Liver (tissue), 9 donors: ENCODE measurements around the gene MPZ. TPM values are rescaled to one million over a fixed set of nuclear protein-coding genes. Genes with fewer than 3 reads are reported as not detected.
A peak's percentile ranks its signal among the peaks of the same experiment; 100 is the strongest.

Source experiments
- DNase-seq: peaks from one replicate; pipeline ENCODE4 v3.0.0-alpha.2; 2017; ENCODE audit warnings: low spot score
- H3K27ac ChIP-seq, 2 donors: one replicate each; pipeline ENCODE4 v1.7.0; 2013; ENCODE audit warnings: inconsistent platforms in 2 of 2, low read length in 2 of 2, control low read depth in 1 of 2, low read depth in 1 of 2, mild to moderate bottlenecking in 1 of 2
- H3K27me3 ChIP-seq, 4 donors: one replicate each; pipeline versions ENCODE4 v1.6.1 to v1.7.0; 2013; ENCODE audit warnings: low read length in 3 of 4, inconsistent platforms in 1 of 4, mild to moderate bottlenecking in 1 of 4, moderate library complexity in 1 of 4; ENCODE audit not compliant: control insufficient read depth in 4 of 4, insufficient read depth in 4 of 4
- H3K36me3 ChIP-seq, 4 donors: one replicate each; pipeline versions ENCODE4 v1.6.1 to v1.7.0; 2013; ENCODE audit warnings: low read length in 3 of 4, mild to moderate bottlenecking in 3 of 4, low read depth in 1 of 4, moderate library complexity in 1 of 4; ENCODE audit not compliant: control insufficient read depth in 4 of 4, insufficient read depth in 3 of 4
- H3K4me1 ChIP-seq, 4 donors: one replicate each; pipeline versions ENCODE4 v1.6.1 to v1.7.0; 2013; ENCODE audit warnings: low read length in 3 of 4, mild to moderate bottlenecking in 3 of 4, moderate library complexity in 1 of 4; ENCODE audit not compliant: control insufficient read depth in 4 of 4, insufficient read depth in 4 of 4
- H3K4me3 ChIP-seq, 3 donors: one replicate each; pipeline versions ENCODE4 v1.6.1 to v1.7.0; 2013; ENCODE audit warnings: low read length in 3 of 3, control low read depth in 1 of 3, low read depth in 1 of 3, mild to moderate bottlenecking in 1 of 3
- H3K9ac ChIP-seq, 2 donors: one replicate each; pipeline ENCODE4 v1.7.0; 2013; ENCODE audit warnings: low read length in 2 of 2, mild to moderate bottlenecking in 2 of 2, moderate library complexity in 2 of 2, control low read depth in 1 of 2, low read depth in 1 of 2
- H3K9me3 ChIP-seq, 4 donors: one replicate each; pipeline versions ENCODE4 v1.6.1 to v1.7.0; 2013; ENCODE audit warnings: low read length in 3 of 4; ENCODE audit not compliant: control insufficient read depth in 4 of 4
- ATF3 ChIP-seq: IDR thresholded peaks from 2 replicates; pipeline ENCODE4 v1.6.1; 2016; ENCODE audit warnings: antibody characterized with exemption
- FOXA2 ChIP-seq: IDR thresholded peaks from 2 replicates; pipeline ENCODE4 v1.6.1; 2016; ENCODE audit warnings: antibody characterized with exemption
- GABPA ChIP-seq, 2 donors: IDR thresholded peaks in 1 of 2; conservative IDR thresholded peaks in 1 of 2; 2 replicates each; pipeline ENCODE4 v1.6.1; 2016; ENCODE audit warnings: antibody characterized with exemption in 2 of 2, mild to moderate bottlenecking in 1 of 2, moderate library complexity in 1 of 2
- MAX ChIP-seq: IDR thresholded peaks from 2 replicates; pipeline ENCODE4 v1.6.1; 2016; ENCODE audit warnings: antibody characterized with exemption
- NR2F2 ChIP-seq: IDR thresholded peaks from 2 replicates; pipeline ENCODE4 v1.6.1; 2016; ENCODE audit warnings: antibody characterized with exemption
- RAD21 ChIP-seq, 2 donors: IDR thresholded peaks; 2 replicates each; pipeline ENCODE4 v1.6.1; 2016; ENCODE audit warnings: antibody characterized with exemption in 2 of 2, mild to moderate bottlenecking in 2 of 2
- REST ChIP-seq: IDR thresholded peaks from 2 replicates; pipeline ENCODE4 v1.6.1; 2016; ENCODE audit warnings: antibody characterized with exemption, mild to moderate bottlenecking
- TAF1 ChIP-seq: conservative IDR thresholded peaks from 2 replicates; pipeline ENCODE4 v1.6.1; 2016; ENCODE audit warnings: antibody characterized with exemption, mild to moderate bottlenecking
- YY1 ChIP-seq: IDR thresholded peaks from 2 replicates; pipeline ENCODE4 v1.6.1; 2016; ENCODE audit warnings: antibody characterized with exemption, mild to moderate bottlenecking
- ZBTB33 ChIP-seq: IDR thresholded peaks from 2 replicates; pipeline ENCODE4 v1.6.1; 2016; ENCODE audit warnings: antibody characterized with exemption
- WGBS: extraction: QIAGEN DNeasy Blood & Tissue Kit; methylation state at CpG from one replicate; pipeline ENCODE4 v1.1.7; 2013; 5-methylcytosine and 5-hydroxymethylcytosine counted together
- polyA plus RNA-seq, 2 donors: library from polyadenylated mRNA; stranded (reverse) in 1 of 2; unstranded in 1 of 2; fragments of 200-250 nt in 1 of 2; fragments of >200 nt in 1 of 2; fragmentation: Nextera tagmentation in 1 of 2; extraction: Ambion mirVana in 1 of 2; gene quantifications; one replicate each; pipeline versions ENCODE4 v1.2.1 to v1.2.3, GENCODE V29; 2013 to 2015
- total RNA-seq, 2 donors: library from RNA; depleted of rRNA; stranded (reverse); fragments of >200 nt; gene quantifications; one replicate each; pipeline ENCODE4 v1.2.3, GENCODE V29; 2014
- donor health status: healthy.
- donor health status: healthy.
- donor health status: healthy.
- donor health status: healthy.
- donor health status: healthy.

Gene MPZ
- total and polyA plus RNA-seq, 4 donors = 0.37 to 7.4 (median 0.99) TPM

- no peaks in the 10 kb centered on the region for H3K36me3 ChIP-seq
- no peaks in the 10 kb centered on the region for H3K9me3 ChIP-seq
- no peak overlapping the region for H3K27ac ChIP-seq
- TF ChIP-seq MAX (no peak), ATF3 (no peak), NR2F2 (no peak), ZBTB33 (no peak), YY1 (no peak), REST (no peak), TAF1 (no peak)
- H3K27me3 ChIP-seq = no peaks in the 10 kb centered on the region
- no peak overlapping the region for H3K9ac ChIP-seq
- no peak for DNase-seq
- 58% methylated on average over 2 of the region's 2 CpGs for WGBS
- no peak overlapping the region for H3K4me3 ChIP-seq
- H3K4me1 ChIP-seq = peaks cover 7 to 19% (median 12%) of the 10 kb centered on the region in 4 donors
These were observed 1.7 kb downstream of the MPZ start for GRCh38 chr1:161307892-161308638.

GRCh38 chr1:161307230-161307768 lies 2.5 kb downstream of the MPZ start:
- Histone ChIP-seq H3K4me3 (peak overlapping the region in 1 of 3 donors; percentile 11), H3K4me1 (peaks cover 7 to 19% (median 12%) of the 10 kb centered on the region in 4 donors), H3K27me3 (no peaks in the 10 kb centered on the region), H3K36me3 (no peaks in the 10 kb centered on the region), H3K9me3 (no peaks in the 10 kb centered on the region), H3K9ac (no peak overlapping the region), H3K27ac (peak overlapping the region; percentile 33 to 55)
- TF ChIP-seq RAD21 (IDR thresholded peaks at IDR 0.05) (no peak), GABPA (IDR thresholded peaks at IDR 0.05 in 1 of 2, conservative IDR thresholded peaks at IDR 0.05 in 1 of 2) (peak in 1 of 2 donors; percentile 35), FOXA2 (no peak)
- 90% methylated on average over 7 of the region's 7 CpGs for WGBS
- no peak for DNase-seq
